Natural killer cell treated with Interleukin-12 subunit alpha and Interleukin-12 subunit beta and Interleukin-15 and Interleukin-18, amount 100 ng/mL, for 72 hours (primary cell): ENCODE results near the gene MYO6. TPM values are rescaled to one million over a fixed set of nuclear protein-coding genes. Genes with fewer than 3 reads are reported as not detected.

ENCODE experiments used
- ATAC-seq, 2 donors: fragments of 150-1000 bp; cut with Tn5 transposase in 1 of 2; sonication (Bioruptor Pico), chemical (Tn5 transposase) in 1 of 2; 2 replicates each; pipeline ENCODE4 v1.10.0; 2021
- DNase-seq: peaks from one replicate; pipeline ENCODE4 v3.0.0; 2022; ENCODE audit warnings: low spot score
- H3K27ac Mint-ChIP-seq, 2 donors: 1 replicate in 1 of 2; 2 replicates in 1 of 2; pipeline ENCODE4 v1.8.0; 2022; ENCODE audit warnings: mixed read lengths in 2 of 2, mild to moderate bottlenecking in 1 of 2, moderate library complexity in 1 of 2
- H3K27me3 Mint-ChIP-seq, 2 donors: 1 replicate in 1 of 2; 2 replicates in 1 of 2; pipeline ENCODE4 v1.8.0; 2022; ENCODE audit warnings: mixed read lengths in 2 of 2
- H3K36me3 Mint-ChIP-seq: one replicate; pipeline ENCODE4 v1.8.0; 2022; ENCODE audit warnings: mixed read lengths
- H3K4me1 Mint-ChIP-seq, 2 donors: 1 replicate in 1 of 2; 2 replicates in 1 of 2; pipeline ENCODE4 v1.8.0; 2022; ENCODE audit warnings: low read depth in 2 of 2, mixed read lengths in 2 of 2, mild to moderate bottlenecking in 1 of 2
- H3K4me3 Mint-ChIP-seq: one replicate; pipeline ENCODE4 v1.8.0; 2022; ENCODE audit warnings: mixed read lengths
- H3K9me3 Mint-ChIP-seq: 2 replicates; pipeline ENCODE4 v1.8.0; 2022; ENCODE audit warnings: mixed read lengths
- total RNA-seq, 2 donors: library from RNA; stranded (reverse); gene quantifications; one replicate each; pipeline ENCODE4 v1.2.3, GENCODE V29; 2022

Gene MYO6
- total RNA-seq, 2 donors from 2014 or later = 6.4 to 6.8 TPM

- Mint-ChIP-seq H3K9me3 (no peaks in the 10 kb centered on the region), H3K36me3 (no peaks in the 10 kb centered on the region), H3K4me3 (no peak overlapping the region), H3K4me1 (peaks cover 0 to 3% of the 10 kb centered on the region in 2 donors), H3K27me3 (peaks cover 3 to 4% of the 10 kb centered on the region in 2 donors), H3K27ac (no peak overlapping the region)
- DNase-seq (no peak), ATAC-seq (no peak)
These were observed 39.9 kb downstream of the MYO6 start for GRCh38 chr6:75788894-75789293.

GRCh38 chr6:75791881-75792280 lies 42.8 kb downstream of the MYO6 start:
- no peak overlapping the region for H3K4me3 Mint-ChIP-seq
- no peaks in the 10 kb centered on the region for H3K36me3 Mint-ChIP-seq
- no peaks in the 10 kb centered on the region for H3K9me3 Mint-ChIP-seq
- H3K27me3 Mint-ChIP-seq = peaks cover 3 to 7% of the 10 kb centered on the region in 2 donors
- H3K4me1 Mint-ChIP-seq = peaks cover 0 to 7% of the 10 kb centered on the region in 2 donors
- ATAC-seq (no peak), DNase-seq (no peak)
- no peak overlapping the region for H3K27ac Mint-ChIP-seq

- no peak for DNase-seq
- Mint-ChIP-seq H3K27me3 (peaks cover 0 to 7% of the 10 kb centered on the region in 2 donors), H3K9me3 (no peaks in the 10 kb centered on the region), H3K4me1 (peaks cover 0 to 7% of the 10 kb centered on the region in 2 donors), H3K27ac (no peak overlapping the region), H3K36me3 (no peaks in the 10 kb centered on the region), H3K4me3 (no peak overlapping the region)
- ATAC-seq = no peak
These were observed 45.4 kb downstream of the MYO6 start for GRCh38 chr6:75794351-75794846.

GRCh38 chr6:75794954-75795739 lies 46.1 kb downstream of the MYO6 start:
- no peaks in the 10 kb centered on the region for H3K9me3 Mint-ChIP-seq
- peaks cover 0 to 7% of the 10 kb centered on the region in 2 donors for H3K4me1 Mint-ChIP-seq
- H3K27ac Mint-ChIP-seq = no peak overlapping the region
- no peaks in the 10 kb centered on the region for H3K36me3 Mint-ChIP-seq
- DNase-seq (no peak), ATAC-seq (no peak)
- peaks cover 0 to 7% of the 10 kb centered on the region in 2 donors for H3K27me3 Mint-ChIP-seq
- no peak overlapping the region for H3K4me3 Mint-ChIP-seq

- H3K4me3 Mint-ChIP-seq = no peak overlapping the region
- no peaks in the 10 kb centered on the region for H3K9me3 Mint-ChIP-seq
- H3K27ac Mint-ChIP-seq = no peak overlapping the region
- no peak for ATAC-seq
- peaks cover 0 to 7% of the 10 kb centered on the region in 2 donors for H3K27me3 Mint-ChIP-seq
- H3K4me1 Mint-ChIP-seq = peaks cover 3 to 7% of the 10 kb centered on the region in 2 donors
- DNase-seq = no peak
- no peaks in the 10 kb centered on the region for H3K36me3 Mint-ChIP-seq
These were observed 47.7 kb downstream of the MYO6 start for GRCh38 chr6:75796723-75797122.

- no peaks in the 10 kb centered on the region for H3K9me3 Mint-ChIP-seq
- H3K27me3 Mint-ChIP-seq = no peaks in the 10 kb centered on the region
These were observed 51.1 kb downstream of the MYO6 start for GRCh38 chr6:75800133-75800532.

GRCh38 chr6:75800708-75801505 lies 51.9 kb downstream of the MYO6 start:
- ATAC-seq (no peak), DNase-seq (no peak)
- no peaks in the 10 kb centered on the region for H3K27me3 Mint-ChIP-seq
- H3K4me3 Mint-ChIP-seq = no peak overlapping the region
- no peaks in the 10 kb centered on the region for H3K36me3 Mint-ChIP-seq
- H3K27ac Mint-ChIP-seq = no peak overlapping the region
- no peaks in the 10 kb centered on the region for H3K9me3 Mint-ChIP-seq
- H3K4me1 Mint-ChIP-seq = peaks cover 0 to 3% of the 10 kb centered on the region in 2 donors

More at GRCh38 chr6:75800133-75800532, 51.1 kb downstream of the MYO6 start:
- peaks cover 0 to 3% of the 10 kb centered on the region in 2 donors for H3K4me1 Mint-ChIP-seq
- no peak for DNase-seq
- H3K27ac Mint-ChIP-seq = no peak overlapping the region
- no peak for ATAC-seq
- no peak overlapping the region for H3K4me3 Mint-ChIP-seq
- no peaks in the 10 kb centered on the region for H3K36me3 Mint-ChIP-seq

GRCh38 chr6:75802366-75802765 lies 53.3 kb downstream of the MYO6 start:
- no peak overlapping the region for H3K27ac Mint-ChIP-seq

GRCh38 chr6:75808507-75808906 lies 59.5 kb downstream of the MYO6 start:
- DNase-seq (no peak), ATAC-seq (no peak)
- H3K36me3 Mint-ChIP-seq = peaks cover 16% of the 10 kb centered on the region
- no peaks in the 10 kb centered on the region for H3K27me3 Mint-ChIP-seq
- H3K4me1 Mint-ChIP-seq = no peaks in the 10 kb centered on the region
- peaks cover 2% of the 10 kb centered on the region for H3K9me3 Mint-ChIP-seq
- no peak overlapping the region for H3K27ac Mint-ChIP-seq
- no peak overlapping the region for H3K4me3 Mint-ChIP-seq

More at GRCh38 chr6:75802366-75802765, 53.3 kb downstream of the MYO6 start:
- Mint-ChIP-seq H3K36me3 (no peaks in the 10 kb centered on the region), H3K4me1 (peaks cover 0 to 3% of the 10 kb centered on the region in 2 donors), H3K27me3 (no peaks in the 10 kb centered on the region), H3K4me3 (no peak overlapping the region), H3K9me3 (no peaks in the 10 kb centered on the region)
- DNase-seq = no peak
- no peak for ATAC-seq

- ATAC-seq (no peak), DNase-seq (no peak)
- Mint-ChIP-seq H3K27me3 (no peaks in the 10 kb centered on the region), H3K4me3 (no peak overlapping the region), H3K4me1 (no peaks in the 10 kb centered on the region), H3K27ac (no peak overlapping the region), H3K36me3 (peaks cover 15% of the 10 kb centered on the region), H3K9me3 (peaks cover 2% of the 10 kb centered on the region)
These were observed 63.5 kb downstream of the MYO6 start for GRCh38 chr6:75812560-75812959.

- Mint-ChIP-seq H3K27me3 (no peaks in the 10 kb centered on the region), H3K4me3 (no peak overlapping the region), H3K36me3 (peaks cover 4% of the 10 kb centered on the region), H3K4me1 (no peaks in the 10 kb centered on the region), H3K27ac (no peak overlapping the region), H3K9me3 (no peaks in the 10 kb centered on the region)
- no peak for ATAC-seq
- DNase-seq = no peak
These were observed 64.6 kb downstream of the MYO6 start for GRCh38 chr6:75813476-75814250.

GRCh38 chr6:75815756-75816155 lies 66.7 kb downstream of the MYO6 start:
- no peak overlapping the region for H3K4me3 Mint-ChIP-seq
- H3K4me1 Mint-ChIP-seq = no peaks in the 10 kb centered on the region
- ATAC-seq (no peak), DNase-seq (no peak)
- H3K27ac Mint-ChIP-seq = no peak overlapping the region
- no peaks in the 10 kb centered on the region for H3K9me3 Mint-ChIP-seq
- no peaks in the 10 kb centered on the region for H3K27me3 Mint-ChIP-seq
- peaks cover 4% of the 10 kb centered on the region for H3K36me3 Mint-ChIP-seq

- no peak overlapping the region for H3K27ac Mint-ChIP-seq
These were observed 69.2 kb downstream of the MYO6 start for GRCh38 chr6:75818098-75818855.

More at GRCh38 chr6:75818098-75818855, 69.2 kb downstream of the MYO6 start:
- Mint-ChIP-seq H3K4me3 (no peak overlapping the region), H3K36me3 (no peaks in the 10 kb centered on the region), H3K9me3 (no peaks in the 10 kb centered on the region), H3K4me1 (no peaks in the 10 kb centered on the region), H3K27me3 (no peaks in the 10 kb centered on the region)
- no peak for ATAC-seq
- no peak for DNase-seq
